HEK293 (cell line): ENCODE data around the gene CNGA2.

Experiments used
- CTCF ChIA-PET: fragments of 350-600 bp; formaldehyde crosslinking; extraction: SDS; loops from one replicate; lab custom pipeline; 2021; ENCODE audit warnings: antibody characterized with exemption; lab: Yijun Ruan, JAX
- POLR2A ChIA-PET: fragments of 300-600 bp; formaldehyde crosslinking; extraction: SDS; loops from one replicate; lab custom pipeline; 2020; ENCODE audit warnings: antibody characterized with exemption, inconsistent platforms; lab: Yijun Ruan, JAX
- H3K27ac ChIP-seq: fragments of 200-500 bp; sonication (Bioruptor generic); 2 replicates; pipeline ENCODE4 v1.5.1; 2014; ENCODE audit warnings: low read depth, low read length, control low read depth, inconsistent platforms; ENCODE audit errors: extremely low read depth
- H3K36me3 ChIP-seq, 2 experiments: fragments of 200-500 bp in 1 of 2; sonication (Bioruptor generic) in 1 of 2; 1 replicate in 1 of 2; 2 replicates in 1 of 2; pipeline ENCODE4 v1.5.1; 2014 to 2017; ENCODE audit warnings: inconsistent platforms in 2 of 2, low read length in 2 of 2; ENCODE audit not compliant: control insufficient read depth in 2 of 2, insufficient read depth in 1 of 2
- H3K4me1 ChIP-seq: fragments of 200-500 bp; sonication (Bioruptor generic); 2 replicates; pipeline ENCODE4 v1.5.1; 2014; ENCODE audit warnings: mild to moderate bottlenecking, low read length, inconsistent platforms; ENCODE audit not compliant: control insufficient read depth, insufficient read depth
- H3K4me3 ChIP-seq: 2 replicates; pipeline ENCODE4 v1.5.1; 2011; ENCODE audit warnings: low read depth, mild to moderate bottlenecking, control low read depth, low read length, moderate library complexity
- H3K9me3 ChIP-seq: fragments of 200-500 bp; sonication (Bioruptor generic); 2 replicates; pipeline ENCODE4 v1.5.1; 2014; ENCODE audit warnings: low read depth, low read length, inconsistent platforms; ENCODE audit not compliant: control insufficient read depth, insufficient read depth
- GLI2 ChIP-seq: fragments of 450-650 bp; formaldehyde crosslinking; IDR thresholded peaks from 2 replicates; pipeline ENCODE4; 2017; ENCODE audit warnings: missing biosample characterization, missing genetic modification characterization, low read depth, borderline replicate concordance
- GLI4 ChIP-seq: fragments of 450-650 bp; formaldehyde crosslinking; IDR thresholded peaks from 2 replicates; pipeline ENCODE4 v1.5.1; 2016; ENCODE audit warnings: missing biosample characterization, missing genetic modification characterization
- HOXD13 ChIP-seq: sonication (generic); formaldehyde crosslinking; IDR thresholded peaks from 2 replicates; pipeline ENCODE4 v1.8.0; 2022; ENCODE audit warnings: missing genetic modification reagents, borderline replicate concordance
- SCRT1 ChIP-seq: fragments of 450-650 bp; formaldehyde crosslinking; IDR thresholded peaks from 2 replicates; pipeline ENCODE4 v1.5.1; 2016; ENCODE audit warnings: missing biosample characterization, missing genetic modification characterization, borderline replicate concordance
- SP7 ChIP-seq: fragments of 450-650 bp; formaldehyde crosslinking; IDR thresholded peaks from 2 replicates; pipeline ENCODE4 v1.5.1; 2016; ENCODE audit warnings: missing biosample characterization, missing genetic modification characterization
- YY1 ChIP-seq: fragments of 450-650 bp; formaldehyde crosslinking; IDR thresholded peaks from 2 replicates; pipeline ENCODE4 v1.5.1; 2018; ENCODE audit warnings: missing biosample characterization, missing genetic modification characterization
- ZBTB8A ChIP-seq: fragments of 450-650 bp; formaldehyde crosslinking; IDR thresholded peaks from 2 replicates; pipeline ENCODE4 v1.5.1; 2016; ENCODE audit warnings: missing biosample characterization, missing genetic modification characterization
- ZNF140 ChIP-seq: fragments of 450-650 bp; formaldehyde crosslinking; IDR thresholded peaks from 2 replicates; pipeline ENCODE4 v1.5.1; 2016; ENCODE audit warnings: missing biosample characterization, missing genetic modification characterization
- ZNF239 ChIP-seq: fragments of 450-650 bp; formaldehyde crosslinking; IDR thresholded peaks from 2 replicates; pipeline ENCODE4 v1.5.1; 2016; ENCODE audit warnings: missing biosample characterization, missing genetic modification characterization
- ZNF248 ChIP-seq: fragments of 450-650 bp; formaldehyde crosslinking; IDR thresholded peaks from 2 replicates; pipeline ENCODE4 v1.5.1; 2017; ENCODE audit warnings: missing biosample characterization, missing genetic modification characterization
- ZNF335 ChIP-seq: fragments of 450-650 bp; formaldehyde crosslinking; conservative IDR thresholded peaks from 2 replicates; pipeline ENCODE4 v1.5.1; 2016; ENCODE audit warnings: missing biosample characterization, missing genetic modification characterization
- ZNF354C ChIP-seq: fragments of 450-650 bp; formaldehyde crosslinking; IDR thresholded peaks from 2 replicates; pipeline ENCODE4 v1.5.1; 2016; ENCODE audit warnings: missing biosample characterization, missing genetic modification characterization, low read depth, borderline replicate concordance
- ZNF366 ChIP-seq: fragments of 450-650 bp; formaldehyde crosslinking; conservative IDR thresholded peaks from 2 replicates; pipeline ENCODE4 v1.5.1; 2016; ENCODE audit warnings: missing biosample characterization, missing genetic modification characterization
- ZNF555 ChIP-seq: fragments of 450-650 bp; formaldehyde crosslinking; conservative IDR thresholded peaks from 2 replicates; pipeline ENCODE4 v1.5.1; 2017; ENCODE audit warnings: missing biosample characterization, mild to moderate bottlenecking, missing genetic modification characterization, inconsistent platforms
- ZNF585B ChIP-seq: fragments of 450-650 bp; formaldehyde crosslinking; IDR thresholded peaks from 2 replicates; pipeline ENCODE4 v1.5.1; 2016; ENCODE audit warnings: missing biosample characterization, missing genetic modification characterization
- ZNF626 ChIP-seq: fragments of 450-650 bp; sonication (Bioruptor Pico); formaldehyde crosslinking; IDR thresholded peaks from 2 replicates; pipeline ENCODE4 v1.5.1; 2018; ENCODE audit warnings: missing biosample characterization, missing genetic modification characterization, inconsistent platforms
- ZNF701 ChIP-seq: fragments of 450-650 bp; formaldehyde crosslinking; IDR thresholded peaks from 2 replicates; pipeline ENCODE4 v1.5.1; 2016; ENCODE audit warnings: missing biosample characterization, missing genetic modification characterization
- ZNF776 ChIP-seq: fragments of 450-650 bp; formaldehyde crosslinking; IDR thresholded peaks from 2 replicates; pipeline ENCODE4 v1.5.0; 2017; ENCODE audit warnings: missing biosample characterization, missing genetic modification characterization, borderline replicate concordance
- ZSCAN16 ChIP-seq: fragments of 450-650 bp; formaldehyde crosslinking; IDR thresholded peaks from 2 replicates; pipeline ENCODE4 v1.5.1; 2016; ENCODE audit warnings: missing biosample characterization, missing genetic modification characterization
- ZXDB ChIP-seq: fragments of 450-650 bp; formaldehyde crosslinking; IDR thresholded peaks from 2 replicates; pipeline ENCODE4 v1.5.1; 2016; ENCODE audit warnings: missing biosample characterization, missing genetic modification characterization
- TF ChIP-seq, protein P1 (sequence below): fragments of 450-650 bp; formaldehyde crosslinking; IDR thresholded peaks from 2 replicates; pipeline ENCODE4 v1.5.1; 2016; ENCODE audit warnings: missing biosample characterization, missing genetic modification characterization
- TF ChIP-seq, protein P2 (sequence below): fragments of 450-650 bp; formaldehyde crosslinking; IDR thresholded peaks from 2 replicates; pipeline ENCODE4 v1.5.1; 2016; ENCODE audit warnings: missing biosample characterization, missing genetic modification characterization, low read depth
- TF ChIP-seq, protein P3 (sequence below): fragments of 450-650 bp; formaldehyde crosslinking; IDR thresholded peaks from 2 replicates; pipeline ENCODE4 v1.5.1; 2016; ENCODE audit warnings: missing biosample characterization, missing genetic modification characterization
- TF ChIP-seq, protein P4 (sequence below): fragments of 450-650 bp; formaldehyde crosslinking; conservative IDR thresholded peaks from 2 replicates; pipeline ENCODE4 v1.5.1; 2016; ENCODE audit warnings: low read depth, missing biosample characterization, missing genetic modification characterization

CNGA2 gene

DNA sequence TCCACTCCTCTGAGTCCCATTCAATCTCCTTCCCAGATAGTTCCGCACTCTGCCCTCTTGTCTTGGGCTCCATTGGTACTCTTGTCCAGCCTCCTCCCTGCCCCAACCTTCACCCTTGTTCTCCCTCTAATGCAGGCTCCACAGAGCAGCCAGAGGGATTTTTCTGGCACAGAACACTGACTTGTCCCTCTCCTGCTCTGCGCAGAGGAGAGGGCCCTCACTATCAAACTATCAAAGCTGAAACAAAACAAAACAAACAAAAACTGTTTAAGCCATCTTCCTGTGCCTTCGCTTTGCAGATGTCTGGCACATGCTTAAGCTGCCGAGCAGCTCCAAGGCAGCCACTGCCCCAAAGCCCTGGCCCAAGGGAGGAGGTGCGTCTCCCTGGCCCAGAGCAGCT, 2.9 kb downstream of the CNGA2 start:
- H3K4me1 ChIP-seq, result no peaks in the 10 kb centered on the region
- no peaks in the 10 kb centered on the region for H3K9me3 ChIP-seq
- TF ChIP-seq ZNF248 (tag by site-specific recombination) (no peak), HOXD13 (CRISPR knock-in tag) (no peak), ZNF354C (no peak), ZNF626 (no peak), YY1 (tag by site-specific recombination) (no peak), GLI2 (tag by site-specific recombination) (no peak), ZNF555 (tag by site-specific recombination) (no peak), SP7 (tag by site-specific recombination) (no peak)
- TF ChIP-seq, protein P1, sequence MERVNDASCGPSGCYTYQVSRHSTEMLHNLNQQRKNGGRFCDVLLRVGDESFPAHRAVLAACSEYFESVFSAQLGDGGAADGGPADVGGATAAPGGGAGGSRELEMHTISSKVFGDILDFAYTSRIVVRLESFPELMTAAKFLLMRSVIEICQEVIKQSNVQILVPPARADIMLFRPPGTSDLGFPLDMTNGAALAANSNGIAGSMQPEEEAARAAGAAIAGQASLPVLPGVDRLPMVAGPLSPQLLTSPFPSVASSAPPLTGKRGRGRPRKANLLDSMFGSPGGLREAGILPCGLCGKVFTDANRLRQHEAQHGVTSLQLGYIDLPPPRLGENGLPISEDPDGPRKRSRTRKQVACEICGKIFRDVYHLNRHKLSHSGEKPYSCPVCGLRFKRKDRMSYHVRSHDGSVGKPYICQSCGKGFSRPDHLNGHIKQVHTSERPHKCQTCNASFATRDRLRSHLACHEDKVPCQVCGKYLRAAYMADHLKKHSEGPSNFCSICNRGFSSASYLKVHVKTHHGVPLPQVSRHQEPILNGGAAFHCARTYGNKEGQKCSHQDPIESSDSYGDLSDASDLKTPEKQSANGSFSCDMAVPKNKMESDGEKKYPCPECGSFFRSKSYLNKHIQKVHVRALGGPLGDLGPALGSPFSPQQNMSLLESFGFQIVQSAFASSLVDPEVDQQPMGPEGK (tag by site-specific recombination), result no peak
- TF ChIP-seq, protein P2, sequence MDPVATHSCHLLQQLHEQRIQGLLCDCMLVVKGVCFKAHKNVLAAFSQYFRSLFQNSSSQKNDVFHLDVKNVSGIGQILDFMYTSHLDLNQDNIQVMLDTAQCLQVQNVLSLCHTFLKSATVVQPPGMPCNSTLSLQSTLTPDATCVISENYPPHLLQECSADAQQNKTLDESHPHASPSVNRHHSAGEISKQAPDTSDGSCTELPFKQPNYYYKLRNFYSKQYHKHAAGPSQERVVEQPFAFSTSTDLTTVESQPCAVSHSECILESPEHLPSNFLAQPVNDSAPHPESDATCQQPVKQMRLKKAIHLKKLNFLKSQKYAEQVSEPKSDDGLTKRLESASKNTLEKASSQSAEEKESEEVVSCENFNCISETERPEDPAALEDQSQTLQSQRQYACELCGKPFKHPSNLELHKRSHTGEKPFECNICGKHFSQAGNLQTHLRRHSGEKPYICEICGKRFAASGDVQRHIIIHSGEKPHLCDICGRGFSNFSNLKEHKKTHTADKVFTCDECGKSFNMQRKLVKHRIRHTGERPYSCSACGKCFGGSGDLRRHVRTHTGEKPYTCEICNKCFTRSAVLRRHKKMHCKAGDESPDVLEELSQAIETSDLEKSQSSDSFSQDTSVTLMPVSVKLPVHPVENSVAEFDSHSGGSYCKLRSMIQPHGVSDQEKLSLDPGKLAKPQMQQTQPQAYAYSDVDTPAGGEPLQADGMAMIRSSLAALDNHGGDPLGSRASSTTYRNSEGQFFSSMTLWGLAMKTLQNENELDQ (tag by site-specific recombination), result no peak
- H3K36me3 ChIP-seq, result no peaks in the 10 kb centered on the region
- no peak overlapping the region for H3K4me3 ChIP-seq
- ChIA-PET POLR2A (no interaction called here), CTCF (interaction anchor here (0.6 to 0.7 kb wide), 2 partner anchors 13 to 1997 kb away, joined by 3 to 4 read pairs; no protein-coding TSS in a partner anchor)
- no peak overlapping the region for H3K27ac ChIP-seq

DNA sequence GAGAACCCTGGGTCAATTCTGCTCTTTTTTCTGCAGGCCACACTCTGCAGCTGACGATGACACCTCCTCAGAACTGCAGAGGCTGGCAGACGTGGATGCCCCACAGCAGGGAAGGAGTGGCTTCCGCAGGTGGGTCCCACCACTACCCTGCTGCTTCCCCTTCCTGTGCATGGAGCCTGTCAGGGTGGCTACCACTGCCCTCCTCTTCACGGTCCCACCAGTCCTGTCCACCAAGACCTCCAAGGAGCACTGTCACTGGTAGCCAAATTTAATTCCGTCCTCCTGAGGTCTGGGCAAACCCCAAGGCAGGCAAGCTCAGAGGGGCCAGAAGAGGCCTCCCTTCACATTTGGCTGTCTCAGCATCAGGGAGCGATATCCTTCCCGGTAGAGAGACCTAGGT, 4.2 kb downstream of the CNGA2 start:
- ChIA-PET CTCF (interaction anchor here (1.0 kb wide), 1 partner anchor 11 kb away, joined by 4 read pairs; no protein-coding TSS in a partner anchor), POLR2A (no interaction called here)
- no peaks in the 10 kb centered on the region for H3K4me1 ChIP-seq
- no peak overlapping the region for H3K4me3 ChIP-seq
- H3K27ac ChIP-seq, result no peak overlapping the region
- no peaks in the 10 kb centered on the region for H3K36me3 ChIP-seq
- H3K9me3 ChIP-seq, result no peaks in the 10 kb centered on the region
- TF ChIP-seq HOXD13 (CRISPR knock-in tag), result no peak
- TF ChIP-seq ZNF701 (tag by site-specific recombination), result no peak
- TF ChIP-seq ZSCAN16 (tag by site-specific recombination), result no peak
- TF ChIP-seq ZXDB (tag by site-specific recombination), result no peak
- no peak for TF ChIP-seq ZNF585B (tag by site-specific recombination)
- no peak for TF ChIP-seq ZNF239 (tag by site-specific recombination)
- no peak for TF ChIP-seq GLI4 (tag by site-specific recombination)
- no peak for TF ChIP-seq SCRT1 (tag by site-specific recombination)
- TF ChIP-seq, protein P3, sequence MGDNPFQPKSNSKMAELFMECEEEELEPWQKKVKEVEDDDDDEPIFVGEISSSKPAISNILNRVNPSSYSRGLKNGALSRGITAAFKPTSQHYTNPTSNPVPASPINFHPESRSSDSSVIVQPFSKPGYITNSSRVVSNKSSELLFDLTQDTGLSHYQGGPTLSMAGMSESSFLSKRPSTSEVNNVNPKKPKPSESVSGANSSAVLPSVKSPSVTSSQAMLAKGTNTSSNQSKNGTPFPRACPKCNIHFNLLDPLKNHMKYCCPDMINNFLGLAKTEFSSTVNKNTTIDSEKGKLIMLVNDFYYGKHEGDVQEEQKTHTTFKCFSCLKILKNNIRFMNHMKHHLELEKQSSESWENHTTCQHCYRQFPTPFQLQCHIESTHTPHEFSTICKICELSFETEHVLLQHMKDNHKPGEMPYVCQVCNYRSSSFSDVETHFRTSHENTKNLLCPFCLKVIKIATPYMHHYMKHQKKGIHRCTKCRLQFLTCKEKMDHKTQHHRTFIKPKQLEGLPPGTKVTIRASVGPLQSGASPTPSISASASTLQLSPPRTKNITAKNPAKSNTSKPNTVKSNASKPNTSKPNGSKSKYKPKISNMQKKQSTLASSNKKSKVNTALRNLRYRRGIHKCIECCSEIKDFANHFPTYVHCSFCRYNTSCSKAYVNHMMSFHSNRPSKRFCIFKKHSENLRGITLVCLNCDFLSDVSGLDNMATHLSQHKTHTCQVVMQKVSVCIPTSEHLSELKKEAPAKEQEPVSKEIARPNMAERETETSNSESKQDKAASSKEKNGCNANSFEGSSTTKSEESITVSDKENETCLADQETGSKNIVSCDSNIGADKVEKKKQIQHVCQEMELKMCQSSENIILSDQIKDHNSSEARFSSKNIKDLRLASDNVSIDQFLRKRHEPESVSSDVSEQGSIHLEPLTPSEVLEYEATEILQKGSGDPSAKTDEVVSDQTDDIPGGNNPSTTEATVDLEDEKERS (tag by site-specific recombination), result no peak
- TF ChIP-seq, protein P4, sequence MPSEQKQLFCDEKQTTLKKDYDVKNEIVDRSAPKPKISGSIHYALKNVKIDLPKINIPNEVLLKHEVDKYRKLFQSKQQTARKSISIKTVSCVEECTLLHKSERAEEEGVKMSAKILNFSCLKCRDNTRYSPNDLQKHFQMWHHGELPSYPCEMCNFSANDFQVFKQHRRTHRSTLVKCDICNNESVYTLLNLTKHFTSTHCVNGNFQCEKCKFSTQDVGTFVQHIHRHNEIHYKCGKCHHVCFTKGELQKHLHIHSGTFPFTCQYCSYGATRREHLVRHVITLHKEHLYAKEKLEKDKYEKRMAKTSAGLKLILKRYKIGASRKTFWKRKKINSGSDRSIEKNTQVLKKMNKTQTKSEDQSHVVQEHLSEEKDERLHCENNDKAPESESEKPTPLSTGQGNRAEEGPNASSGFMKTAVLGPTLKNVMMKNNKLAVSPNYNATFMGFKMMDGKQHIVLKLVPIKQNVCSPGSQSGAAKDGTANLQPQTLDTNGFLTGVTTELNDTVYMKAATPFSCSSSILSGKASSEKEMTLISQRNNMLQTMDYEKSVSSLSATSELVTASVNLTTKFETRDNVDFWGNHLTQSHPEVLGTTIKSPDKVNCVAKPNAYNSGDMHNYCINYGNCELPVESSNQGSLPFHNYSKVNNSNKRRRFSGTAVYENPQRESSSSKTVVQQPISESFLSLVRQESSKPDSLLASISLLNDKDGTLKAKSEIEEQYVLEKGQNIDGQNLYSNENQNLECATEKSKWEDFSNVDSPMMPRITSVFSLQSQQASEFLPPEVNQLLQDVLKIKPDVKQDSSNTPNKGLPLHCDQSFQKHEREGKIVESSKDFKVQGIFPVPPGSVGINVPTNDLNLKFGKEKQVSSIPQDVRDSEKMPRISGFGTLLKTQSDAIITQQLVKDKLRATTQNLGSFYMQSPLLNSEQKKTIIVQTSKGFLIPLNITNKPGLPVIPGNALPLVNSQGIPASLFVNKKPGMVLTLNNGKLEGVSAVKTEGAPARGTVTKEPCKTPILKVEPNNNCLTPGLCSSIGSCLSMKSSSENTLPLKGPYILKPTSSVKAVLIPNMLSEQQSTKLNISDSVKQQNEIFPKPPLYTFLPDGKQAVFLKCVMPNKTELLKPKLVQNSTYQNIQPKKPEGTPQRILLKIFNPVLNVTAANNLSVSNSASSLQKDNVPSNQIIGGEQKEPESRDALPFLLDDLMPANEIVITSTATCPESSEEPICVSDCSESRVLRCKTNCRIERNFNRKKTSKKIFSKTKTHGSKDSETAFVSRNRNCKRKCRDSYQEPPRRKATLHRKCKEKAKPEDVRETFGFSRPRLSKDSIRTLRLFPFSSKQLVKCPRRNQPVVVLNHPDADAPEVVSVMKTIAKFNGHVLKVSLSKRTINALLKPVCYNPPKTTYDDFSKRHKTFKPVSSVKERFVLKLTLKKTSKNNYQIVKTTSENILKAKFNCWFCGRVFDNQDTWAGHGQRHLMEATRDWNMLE, result no peak
- TF ChIP-seq ZBTB8A (tag by site-specific recombination), result no peak
- TF ChIP-seq ZNF335, result no peak
- TF ChIP-seq ZNF776 (tag by site-specific recombination), result no peak
- TF ChIP-seq ZNF140 (tag by site-specific recombination), result no peak
- TF ChIP-seq ZNF248 (tag by site-specific recombination), result no peak
- no peak for TF ChIP-seq ZNF366 (tag by site-specific recombination)
